ES-I3 (cell line): ENCODE data around the gene CHST15.

Experiments
- H3K36me3 ChIP-seq: 2 replicates; pipeline ENCODE4 v1.6.1; 2013; ENCODE audit warnings: mild to moderate bottlenecking, low read length, control low read depth, moderate library complexity; ENCODE audit not compliant: insufficient read depth
- H3K4me1 ChIP-seq: 2 replicates; pipeline ENCODE4 v1.6.1; 2013; ENCODE audit warnings: mild to moderate bottlenecking, control low read depth, low read length; ENCODE audit not compliant: insufficient read depth
- H3K9ac ChIP-seq: 2 replicates; pipeline ENCODE4 v1.6.1; 2013; ENCODE audit warnings: low read depth, mild to moderate bottlenecking, low read length, moderate library complexity
- H3K9me3 ChIP-seq: 2 replicates; pipeline ENCODE4 v1.6.1; 2013; ENCODE audit warnings: mild to moderate bottlenecking, low read length, moderate library complexity; ENCODE audit not compliant: control insufficient read depth, insufficient read depth

Gene CHST15

GRCh38 chr10:124013916-124014315 is 79.5 kb downstream of the CHST15 start:
- Histone ChIP-seq H3K9me3 (peaks cover 6% of the 10 kb centered on the region; the same call in 1 of the 2 replicates), H3K4me1 (peaks cover 12% of the 10 kb centered on the region), H3K36me3 (peaks cover 2% of the 10 kb centered on the region; the same call in 1 of the 2 replicates), H3K9ac (no peak overlapping the region)

GRCh38 chr10:124012991-124013390 is 80.4 kb downstream of the CHST15 start:
- Histone ChIP-seq H3K9ac (no peak overlapping the region), H3K9me3 (peaks cover 6% of the 10 kb centered on the region; the same call in 1 of the 2 replicates), H3K36me3 (peaks cover 2% of the 10 kb centered on the region; the same call in 1 of the 2 replicates), H3K4me1 (peaks cover 7% of the 10 kb centered on the region)

GRCh38 chr10:124012583-124012982 is 80.8 kb downstream of the CHST15 start:
- H3K9ac ChIP-seq, result no peak overlapping the region
- peaks cover 2% of the 10 kb centered on the region; the same call in 1 of the 2 replicates for H3K36me3 ChIP-seq
- H3K9me3 ChIP-seq, result peaks cover 6% of the 10 kb centered on the region; the same call in 1 of the 2 replicates
- peaks cover 7% of the 10 kb centered on the region for H3K4me1 ChIP-seq

GRCh38 chr10:124012066-124012465 is 81.3 kb downstream of the CHST15 start:
- no peak overlapping the region for H3K9ac ChIP-seq
- H3K9me3 ChIP-seq, result peaks cover 6% of the 10 kb centered on the region; the same call in 1 of the 2 replicates
- peaks cover 7% of the 10 kb centered on the region for H3K4me1 ChIP-seq
- H3K36me3 ChIP-seq, result peaks cover 2% of the 10 kb centered on the region; the same call in 1 of the 2 replicates

- Histone ChIP-seq H3K36me3 (peaks cover 2% of the 10 kb centered on the region; the same call in 1 of the 2 replicates), H3K4me1 (peaks cover 7% of the 10 kb centered on the region), H3K9me3 (peaks cover 6% of the 10 kb centered on the region; the same call in 1 of the 2 replicates), H3K9ac (no peak overlapping the region)
These were observed 81.9 kb downstream of the CHST15 start for GRCh38 chr10:124011464-124011863.

- Histone ChIP-seq H3K4me1 (peaks cover 7% of the 10 kb centered on the region; the same call in 1 of the 2 replicates), H3K9me3 (peaks cover 6% of the 10 kb centered on the region; the same call in 1 of the 2 replicates), H3K36me3 (peaks cover 2% of the 10 kb centered on the region; the same call in 1 of the 2 replicates), H3K9ac (no peak overlapping the region)
These were observed 82.8 kb downstream of the CHST15 start for GRCh38 chr10:124010563-124011131.

GRCh38 chr10:124010024-124010423 is 83.4 kb downstream of the CHST15 start:
- Histone ChIP-seq H3K9me3 (peaks cover 6% of the 10 kb centered on the region; the same call in 1 of the 2 replicates), H3K36me3 (peaks cover 2% of the 10 kb centered on the region; the same call in 1 of the 2 replicates), H3K9ac (no peak overlapping the region)

GRCh38 chr10:124009231-124010015 is 84.0 kb downstream of the CHST15 start:
- Histone ChIP-seq H3K36me3 (peaks cover 2% of the 10 kb centered on the region; the same call in 1 of the 2 replicates), H3K9me3 (peaks cover 6% of the 10 kb centered on the region; the same call in 1 of the 2 replicates), H3K9ac (no peak overlapping the region), H3K4me1 (peaks cover 7% of the 10 kb centered on the region; the same call in 1 of the 2 replicates)

More at GRCh38 chr10:124010024-124010423, 83.4 kb downstream of the CHST15 start:
- peaks cover 7% of the 10 kb centered on the region; the same call in 1 of the 2 replicates for H3K4me1 ChIP-seq

- Histone ChIP-seq H3K36me3 (0 out of 2 replicates have a peak, but pooled peaks cover 2% of the 10 kb centered on the region), H3K4me1 (peaks cover 7% of the 10 kb centered on the region; the same call in 1 of the 2 replicates), H3K9me3 (peaks cover 2% of the 10 kb centered on the region; the same call in 1 of the 2 replicates), H3K9ac (no peak overlapping the region)
These were observed 84.7 kb downstream of the CHST15 start for GRCh38 chr10:124008681-124009080.

- Histone ChIP-seq H3K9me3 (no peaks in the 10 kb centered on the region), H3K9ac (no peak overlapping the region), H3K4me1 (peaks cover 7% of the 10 kb centered on the region; the same call in 1 of the 2 replicates), H3K36me3 (0 out of 2 replicates have a peak, but pooled peaks cover 2% of the 10 kb centered on the region)
These were observed 85.2 kb downstream of the CHST15 start for GRCh38 chr10:124008187-124008586.

- Histone ChIP-seq H3K4me1 (peaks cover 7% of the 10 kb centered on the region; the same call in 1 of the 2 replicates), H3K36me3 (0 out of 2 replicates have a peak, but pooled peaks cover 2% of the 10 kb centered on the region), H3K9me3 (no peaks in the 10 kb centered on the region), H3K9ac (no peak overlapping the region)
These were observed 85.6 kb downstream of the CHST15 start for GRCh38 chr10:124007773-124008145.

GRCh38 chr10:124007102-124007772 is 86.2 kb downstream of the CHST15 start:
- peaks cover 7% of the 10 kb centered on the region; the same call in 1 of the 2 replicates for H3K4me1 ChIP-seq
- no peaks in the 10 kb centered on the region for H3K9me3 ChIP-seq
- H3K36me3 ChIP-seq, result 0 out of 2 replicates have a peak, but pooled peaks cover 2% of the 10 kb centered on the region
- H3K9ac ChIP-seq, result no peak overlapping the region

GRCh38 chr10:124006526-124006925 is 86.9 kb downstream of the CHST15 start:
- Histone ChIP-seq H3K4me1 (peaks cover 7% of the 10 kb centered on the region; the same call in 1 of the 2 replicates), H3K9ac (no peak overlapping the region), H3K36me3 (0 out of 2 replicates have a peak, but pooled peaks cover 2% of the 10 kb centered on the region), H3K9me3 (no peaks in the 10 kb centered on the region)

- Histone ChIP-seq H3K4me1 (peaks cover 5% of the 10 kb centered on the region; the same call in 1 of the 2 replicates), H3K36me3 (0 out of 2 replicates have a peak, but pooled peaks cover 2% of the 10 kb centered on the region), H3K9me3 (no peaks in the 10 kb centered on the region), H3K9ac (no peak overlapping the region)
These were observed 87.4 kb downstream of the CHST15 start for GRCh38 chr10:124005991-124006392.
